GM18499 (cell line): ENCODE data around the gene C20orf144.

Experiments
- ATAC-seq: cut with Tn5 transposase; IDR thresholded peaks from one replicate; pipeline ENCODE4 v1.9.1; 2021; ENCODE audit warnings: moderate number of reproducible peaks; ENCODE audit not compliant: insufficient read depth, unreplicated experiment

Gene C20orf144

DNA sequence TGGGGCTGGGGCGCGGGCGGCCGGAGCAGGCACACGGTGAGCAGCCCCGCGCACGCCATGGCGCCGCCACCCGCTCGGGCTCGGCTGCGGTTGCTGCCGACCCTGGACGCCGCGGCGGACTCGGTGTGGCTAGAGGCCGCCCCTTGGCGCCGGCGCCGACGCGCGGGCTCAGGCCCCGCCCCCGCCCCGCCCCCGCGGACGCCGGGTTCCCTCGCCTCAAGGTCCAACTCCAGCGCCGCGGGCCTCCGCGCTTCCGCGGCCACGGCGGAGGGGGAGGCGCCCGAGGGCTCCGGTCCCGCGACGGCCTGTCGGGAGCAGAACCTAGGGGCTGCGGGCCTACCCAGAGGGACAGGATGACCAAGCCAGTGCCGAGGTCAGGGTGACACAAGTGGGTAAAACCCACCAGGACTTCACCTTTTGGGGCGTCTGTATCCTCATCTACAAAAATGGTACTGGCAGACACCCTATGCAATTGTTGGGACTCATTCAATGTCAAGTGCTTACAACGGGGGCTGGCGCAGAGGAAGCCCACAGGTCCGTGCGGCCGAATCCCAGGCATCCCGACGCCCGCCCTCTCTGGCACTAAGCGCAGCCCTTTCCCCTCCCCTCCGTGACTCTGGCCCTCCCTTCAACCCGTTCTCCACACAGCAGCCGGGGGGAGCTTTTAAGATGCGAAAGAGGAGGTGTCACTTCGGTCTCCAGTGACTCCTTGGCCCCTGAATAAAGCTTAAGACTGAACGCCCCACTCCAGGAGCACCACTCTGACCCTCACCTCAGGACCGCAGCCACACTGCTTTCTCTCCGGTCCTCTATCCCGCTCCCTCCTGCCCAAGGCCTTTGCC lies 12.4 kb downstream of the C20orf144 start, which contains the start of gene NECAB3:
Gene NECAB3, minus strand, starts transcription at position 135 of the 842 bp plus-strand sequence. Its CDS starts 76 bp downstream, at position 59.
- no peak for ATAC-seq

DNA sequence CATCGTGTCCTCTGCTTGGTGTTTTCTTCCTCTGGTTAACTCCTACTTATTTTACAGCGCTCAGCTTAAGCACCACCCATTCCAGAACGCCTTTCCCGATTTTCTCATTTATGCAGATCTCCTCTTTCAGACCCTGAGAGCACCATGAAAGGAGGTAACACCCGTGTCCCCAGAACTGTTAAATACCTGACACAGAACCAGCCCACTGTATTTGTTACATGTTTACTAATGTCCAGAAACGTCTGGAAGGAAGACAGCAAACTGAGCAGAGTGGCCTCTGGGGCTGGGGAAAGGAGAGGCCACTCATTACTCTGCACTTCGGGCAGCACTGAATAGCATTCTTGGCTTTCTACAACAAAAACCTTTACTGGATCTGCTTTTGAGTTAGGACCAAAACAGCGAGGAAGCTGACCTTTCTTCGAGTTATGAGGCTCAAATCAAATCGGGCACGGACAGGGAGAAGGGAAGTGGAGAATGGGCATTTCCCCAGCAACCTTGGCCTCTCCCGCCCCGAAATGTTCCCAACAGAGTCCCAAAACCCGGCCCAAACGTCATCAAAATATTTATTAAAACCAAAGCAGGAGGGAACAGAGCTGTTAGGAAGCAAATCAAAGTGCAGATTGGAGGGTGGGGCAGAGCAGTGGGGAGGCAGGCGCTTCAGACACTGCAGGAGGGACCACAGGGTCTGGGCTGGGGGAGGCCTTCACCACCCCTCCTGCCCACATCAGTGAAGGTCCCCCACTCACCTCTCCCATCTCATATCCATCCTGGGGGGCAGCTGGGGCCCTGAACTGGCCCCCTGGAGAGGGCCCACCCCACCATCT lies 13.2 kb downstream of the C20orf144 start:
- ATAC-seq, result no peak

- no peak for ATAC-seq
Measured at GRCh38 chr20:33676121-33676520, 14.0 kb downstream of the C20orf144 start.

- no peak for ATAC-seq
Measured at GRCh38 chr20:33676652-33677645, 14.8 kb downstream of the C20orf144 start.

- no peak for ATAC-seq
Measured at GRCh38 chr20:33677991-33678702, 16.0 kb downstream of the C20orf144 start.

GRCh38 chr20:33679758-33680485 lies 17.8 kb downstream of the C20orf144 start:
- ATAC-seq, result no peak

DNA sequence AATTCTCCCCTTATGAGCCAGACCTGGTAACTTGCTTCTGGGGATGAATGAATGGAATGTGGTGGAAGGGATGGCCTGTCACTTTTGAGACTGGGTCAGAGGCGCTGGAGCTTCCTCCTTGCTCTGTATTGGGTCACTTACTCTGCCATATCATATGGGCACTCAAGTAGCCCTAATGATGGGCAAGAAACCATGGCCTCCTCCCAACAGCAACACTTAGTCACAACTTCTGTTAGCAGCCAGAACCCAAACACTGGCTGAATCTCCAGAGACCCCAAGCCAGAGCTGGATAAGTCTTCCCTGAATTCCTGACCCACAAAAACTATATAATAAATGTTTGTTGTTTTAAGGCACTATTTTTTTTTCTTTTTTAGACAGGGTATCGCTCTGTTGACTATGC lies 18.6 kb downstream of the C20orf144 start:
- no peak for ATAC-seq

GRCh38 chr20:33681288-33681687 lies 19.2 kb downstream of the C20orf144 start:
- no peak for ATAC-seq

DNA sequence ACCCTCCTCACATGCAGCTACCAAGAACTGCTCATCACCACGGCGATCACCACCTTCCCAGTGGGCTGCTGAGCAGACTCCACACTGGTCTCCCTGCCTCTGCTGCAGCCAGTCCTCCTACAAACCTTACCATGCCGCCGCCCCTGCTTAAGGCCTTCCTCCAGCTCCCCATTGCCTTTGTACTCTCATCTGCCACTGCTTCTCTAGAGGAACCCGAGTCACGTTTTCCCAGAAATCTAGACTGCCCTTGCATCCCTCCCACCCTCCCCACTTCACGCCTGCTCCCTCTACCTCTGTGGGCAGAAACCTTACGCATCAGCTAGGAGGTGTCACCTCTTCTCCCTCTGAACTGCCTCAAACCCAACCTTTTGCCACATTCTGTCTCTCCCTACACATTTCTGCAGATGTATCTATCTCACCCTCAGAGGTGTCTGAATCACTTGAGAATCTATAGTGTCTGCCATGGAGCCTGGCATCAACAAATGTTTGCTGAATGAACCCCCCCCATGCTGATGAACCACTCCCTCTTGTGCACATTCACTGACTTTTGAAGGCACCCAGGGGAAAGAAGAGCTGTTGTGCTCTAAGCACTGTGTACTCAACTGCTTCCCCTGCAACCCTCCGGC lies 19.7 kb downstream of the C20orf144 start:
- ATAC-seq, result no peak

DNA sequence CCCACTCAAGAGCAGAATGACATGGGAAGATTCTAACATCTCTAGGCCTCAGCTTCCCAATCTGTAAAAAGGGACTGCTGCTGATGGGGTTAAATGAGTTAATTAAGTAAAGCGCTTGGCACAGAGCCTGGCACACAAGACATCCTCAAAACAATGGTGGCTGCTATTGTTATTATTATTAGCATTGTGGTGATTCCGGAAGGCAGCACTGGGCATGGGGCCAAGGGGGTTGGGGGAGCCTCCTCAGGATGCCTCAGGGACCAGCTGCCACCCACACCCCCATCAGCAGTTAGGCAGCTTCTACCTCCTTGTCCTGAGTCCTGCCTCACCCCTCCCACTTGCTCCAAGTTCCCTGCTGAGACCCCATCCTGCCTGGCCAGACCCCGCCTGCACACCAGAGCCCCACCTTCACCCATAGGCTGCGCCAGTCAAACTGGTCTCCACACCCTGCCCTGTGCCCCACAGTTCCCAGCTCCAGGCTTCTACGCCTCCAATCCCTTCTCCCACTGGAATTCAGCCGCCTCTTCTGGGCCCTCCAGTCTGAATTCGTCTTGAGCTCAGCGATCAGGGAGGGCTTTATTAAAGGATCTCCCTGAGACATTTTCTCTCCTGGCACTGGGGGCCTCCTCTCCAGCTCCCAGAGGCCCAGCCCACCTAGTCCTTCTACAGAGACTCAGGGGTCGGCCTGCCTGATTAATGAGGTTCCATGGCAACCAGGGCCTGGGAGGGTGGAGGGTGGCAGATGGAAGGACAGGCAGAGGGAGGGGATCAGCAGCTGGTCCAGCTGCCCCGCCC lies 22.6 kb downstream of the C20orf144 start:
- no peak for ATAC-seq

DNA sequence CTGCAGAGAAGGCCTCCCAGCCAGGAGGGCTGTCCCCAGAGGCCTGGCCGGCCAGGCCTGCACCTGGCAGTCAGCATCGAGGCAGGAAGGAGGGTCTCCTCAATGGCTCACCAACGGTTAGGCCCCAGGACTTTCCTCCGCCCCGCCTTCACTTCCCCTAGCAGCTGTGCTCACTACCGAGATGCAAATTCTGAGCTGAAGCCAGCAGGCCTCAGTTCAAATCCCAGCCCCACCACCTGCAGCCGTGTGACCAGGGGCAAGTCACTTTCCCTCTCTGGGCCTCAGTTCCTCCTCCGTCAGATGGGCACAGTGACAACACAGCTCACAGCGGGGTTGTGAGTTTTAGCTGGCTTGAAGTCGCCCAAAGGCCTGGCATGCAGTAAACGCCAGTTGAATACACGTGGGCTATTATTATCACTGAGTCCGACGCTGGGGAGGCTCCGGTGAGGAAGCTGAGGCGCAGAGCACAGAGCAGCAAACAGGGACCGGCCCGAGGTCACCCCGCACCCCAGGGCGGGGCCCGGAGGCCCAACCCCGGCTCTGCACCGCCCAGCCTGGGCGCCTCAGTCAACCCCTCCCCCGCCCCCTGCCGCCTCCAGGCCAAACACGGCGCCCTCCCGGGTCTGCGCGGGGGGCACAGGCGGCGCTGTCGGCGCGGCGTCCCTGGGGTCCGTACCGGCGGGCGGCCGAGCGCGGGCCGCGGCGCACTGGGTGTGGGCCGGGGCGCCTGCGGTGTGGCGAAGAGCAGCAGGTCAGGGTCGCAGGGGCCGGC lies 23.4 kb downstream of the C20orf144 start:
- peak; percentile 34 for ATAC-seq

GRCh38 chr20:33686100-33686983 lies 24.2 kb downstream of the C20orf144 start, which contains the start of gene E2F1:
E2F1 (minus strand) TSS chr20:33686385; CDS start chr20:33686264, 121 bp downstream.
- peak; percentile 36 for ATAC-seq

DNA sequence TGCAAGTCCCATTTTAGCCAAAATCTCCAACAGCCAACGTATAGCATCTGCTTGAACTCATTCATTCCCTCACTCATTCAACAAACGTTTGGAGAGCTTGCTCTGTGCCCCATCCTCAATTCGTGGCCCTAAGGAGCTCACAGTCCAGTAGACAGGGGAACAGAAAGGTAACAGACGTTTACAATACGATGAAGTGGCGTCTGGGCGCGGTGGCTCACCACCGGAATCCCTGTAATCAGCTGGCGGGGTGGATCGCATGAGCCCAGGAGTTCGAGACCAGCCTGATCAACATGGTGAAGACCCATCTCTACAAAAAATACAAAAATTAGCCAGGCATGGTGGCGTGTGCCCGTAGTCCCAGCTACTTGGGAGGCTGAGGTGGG lies 24.8 kb downstream of the C20orf144 start:
- no peak for ATAC-seq

- no peak for ATAC-seq
Measured at GRCh38 chr20:33687370-33687915, 25.3 kb downstream of the C20orf144 start.
